Osteocyte (in vitro differentiated cells): ENCODE measurements around the gene FOXD3. TPM values are rescaled to one million over a fixed set of nuclear protein-coding genes. Genes with fewer than 3 reads are reported as not detected.
A peak's percentile ranks its signal among the peaks of the same experiment; 100 is the strongest.

Source experiments
- DNase-seq: peaks from one replicate; pipeline ENCODE4 v3.0.0; 2021; ENCODE audit warnings: mixed read lengths; ENCODE audit not compliant: unreplicated experiment; ENCODE audit errors: extremely low spot score
- H3K27ac Mint-ChIP-seq: one replicate; pipeline ENCODE4 v1.8.0; 2021; ENCODE audit warnings: mild to moderate bottlenecking, mixed read lengths; ENCODE audit not compliant: unreplicated experiment
- H3K27me3 Mint-ChIP-seq: one replicate; pipeline ENCODE4 v1.8.0; 2021; ENCODE audit warnings: mixed read lengths; ENCODE audit not compliant: unreplicated experiment
- H3K36me3 Mint-ChIP-seq: one replicate; pipeline ENCODE4 v1.8.0; 2021; ENCODE audit warnings: mixed read lengths; ENCODE audit not compliant: unreplicated experiment
- H3K4me1 Mint-ChIP-seq: one replicate; pipeline ENCODE4 v1.8.0; 2021; ENCODE audit warnings: mixed read lengths; ENCODE audit not compliant: unreplicated experiment
- H3K4me3 Mint-ChIP-seq: one replicate; pipeline ENCODE4 v1.8.0; 2021; ENCODE audit warnings: mild to moderate bottlenecking, moderate library complexity, mixed read lengths; ENCODE audit not compliant: unreplicated experiment
- H3K9me3 Mint-ChIP-seq: one replicate; pipeline ENCODE4 v1.8.0; 2021; ENCODE audit warnings: mixed read lengths; ENCODE audit not compliant: unreplicated experiment
- CTCF ChIP-seq: fragments of 200-600 bp; sonication (generic); IDR thresholded peaks from 2 replicates; pipeline ENCODE4 v1.5.0; 2021; ENCODE audit warnings: antibody characterized with exemption, mild to moderate bottlenecking, moderate library complexity
- total RNA-seq: library from RNA; stranded (reverse); gene quantifications from 2 replicates; pipeline ENCODE4 v1.2.1, GENCODE V29; 2021

Gene FOXD3
- total RNA-seq, 1 donor from 2014 or later, result not detected

GRCh38 chr1:63318201-63318979 lies 4.0 kb upstream of the FOXD3 start:
- Mint-ChIP-seq H3K27me3 (peaks cover 75% of the 10 kb centered on the region), H3K4me1 (peaks cover 14% of the 10 kb centered on the region), H3K9me3 (peaks cover 6% of the 10 kb centered on the region), H3K27ac (no peak overlapping the region), H3K36me3 (peaks cover 10% of the 10 kb centered on the region), H3K4me3 (peak overlapping the region; percentile 67)
- no peak for DNase-seq
- TF ChIP-seq CTCF, result no peak

GRCh38 chr1:63319046-63320021 lies 3.0 kb upstream of the FOXD3 start:
- Mint-ChIP-seq H3K4me3 (no peak overlapping the region), H3K27me3 (peaks cover 70% of the 10 kb centered on the region), H3K36me3 (peaks cover 10% of the 10 kb centered on the region), H3K4me1 (peaks cover 16% of the 10 kb centered on the region), H3K27ac (no peak overlapping the region), H3K9me3 (peaks cover 6% of the 10 kb centered on the region)
- no peak for DNase-seq
- no peak for TF ChIP-seq CTCF

GRCh38 chr1:63320022-63320721 lies 2.2 kb upstream of the FOXD3 start:
- peaks cover 70% of the 10 kb centered on the region for H3K27me3 Mint-ChIP-seq
- H3K4me1 Mint-ChIP-seq, result peaks cover 19% of the 10 kb centered on the region
- no peak for TF ChIP-seq CTCF
- no peak overlapping the region for H3K27ac Mint-ChIP-seq
- H3K4me3 Mint-ChIP-seq, result no peak overlapping the region
- DNase-seq, result no peak
- H3K9me3 Mint-ChIP-seq, result peaks cover 6% of the 10 kb centered on the region
- H3K36me3 Mint-ChIP-seq, result peaks cover 10% of the 10 kb centered on the region

- H3K27me3 Mint-ChIP-seq, result peaks cover 72% of the 10 kb centered on the region
- peaks cover 6% of the 10 kb centered on the region for H3K9me3 Mint-ChIP-seq
These were observed 1.1 kb upstream of the FOXD3 start for GRCh38 chr1:63321066-63321784.

More at GRCh38 chr1:63321066-63321784, 1.1 kb upstream of the FOXD3 start:
- Mint-ChIP-seq H3K36me3 (peaks cover 10% of the 10 kb centered on the region), H3K27ac (no peak overlapping the region), H3K4me3 (peak overlapping the region; percentile 72), H3K4me1 (peaks cover 21% of the 10 kb centered on the region)
- DNase-seq, result no peak
- TF ChIP-seq CTCF, result no peak
